Stimulated activated CD4-positive, alpha-beta T cell treated with anti-CD3 and anti-CD28 coated beads, Interleukin-15, amount 100 ng/mL, for 24 hours (primary cell): ENCODE data around the gene LIPN.
"Not testable (repeated sequence)": the region's sequence is repeated elsewhere in the genome, so short reads cannot be mapped to it uniquely, and the experiment has no call there.

Source experiments
- DNase-seq: peaks from one replicate; pipeline ENCODE4 v3.0.0-alpha.2; 2020

Gene LIPN

GRCh38 chr10:88759366-88760101 is at the start of gene LIPN:
Gene LIPN, plus strand, starts transcription at chr10:88760020. Its CDS starts 1,386 bp downstream, at chr10:88761406.
- DNase-seq: no peak

DNA sequence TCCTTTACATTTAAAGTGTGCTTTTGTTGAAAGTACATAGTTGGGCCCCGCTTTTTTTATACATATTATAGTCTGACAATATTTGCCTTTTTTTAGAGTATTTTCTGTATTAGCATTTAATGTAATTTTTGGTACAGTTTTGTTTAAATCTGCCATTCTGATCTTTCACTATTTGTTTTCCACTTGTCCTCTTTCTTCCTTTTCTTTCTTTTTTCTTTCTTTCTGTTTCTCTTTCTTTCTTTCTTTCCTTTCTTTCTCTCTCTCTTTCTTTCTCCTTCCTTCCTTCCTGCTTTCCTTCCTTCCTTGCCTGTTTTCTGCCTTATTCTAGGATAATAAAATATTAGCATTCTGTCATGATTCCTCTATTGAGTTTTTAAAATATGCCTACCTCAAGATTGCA is 44.3 kb upstream of the LIPN start:
- no peak for DNase-seq

DNA sequence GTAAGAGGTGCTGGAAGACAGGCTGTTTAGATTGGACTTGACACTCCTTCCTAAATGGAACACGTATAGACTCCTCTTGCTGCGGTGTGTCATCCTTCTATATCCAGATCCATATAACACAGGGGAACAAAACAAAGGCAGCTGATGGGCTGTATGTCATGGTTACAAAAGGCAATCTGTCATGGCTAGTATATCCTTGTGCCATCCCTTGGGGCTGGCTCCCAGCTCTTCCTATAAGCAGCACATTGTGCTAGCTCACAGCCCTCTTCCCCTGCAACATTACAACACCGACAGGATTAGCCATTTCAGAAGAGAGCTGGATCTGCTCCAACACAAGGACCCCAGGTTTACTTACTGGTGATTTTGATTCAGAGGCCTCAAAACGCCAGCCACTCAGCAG is 38.4 kb upstream of the LIPN start:
- DNase-seq: no peak

DNA sequence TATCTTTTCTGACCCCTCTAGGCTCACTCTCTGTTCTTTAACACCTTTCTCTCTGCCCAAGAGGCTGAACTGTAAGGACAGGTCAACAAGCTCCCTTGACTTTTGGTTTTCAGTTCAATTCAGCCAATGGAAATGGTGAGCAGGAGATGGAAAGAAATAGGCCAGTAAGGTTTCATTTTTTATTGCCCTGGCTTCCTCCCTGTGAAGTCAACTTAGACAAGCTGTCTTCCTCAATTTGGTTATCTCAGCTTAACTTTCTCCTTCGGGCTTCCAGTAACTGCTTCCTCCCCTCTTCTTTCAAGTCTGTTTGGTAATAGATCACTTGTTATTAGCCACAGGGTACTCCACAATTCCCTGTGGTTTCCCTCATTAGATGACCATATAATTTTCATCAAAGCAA is 34.0 kb upstream of the LIPN start:
- no peak for DNase-seq

DNA sequence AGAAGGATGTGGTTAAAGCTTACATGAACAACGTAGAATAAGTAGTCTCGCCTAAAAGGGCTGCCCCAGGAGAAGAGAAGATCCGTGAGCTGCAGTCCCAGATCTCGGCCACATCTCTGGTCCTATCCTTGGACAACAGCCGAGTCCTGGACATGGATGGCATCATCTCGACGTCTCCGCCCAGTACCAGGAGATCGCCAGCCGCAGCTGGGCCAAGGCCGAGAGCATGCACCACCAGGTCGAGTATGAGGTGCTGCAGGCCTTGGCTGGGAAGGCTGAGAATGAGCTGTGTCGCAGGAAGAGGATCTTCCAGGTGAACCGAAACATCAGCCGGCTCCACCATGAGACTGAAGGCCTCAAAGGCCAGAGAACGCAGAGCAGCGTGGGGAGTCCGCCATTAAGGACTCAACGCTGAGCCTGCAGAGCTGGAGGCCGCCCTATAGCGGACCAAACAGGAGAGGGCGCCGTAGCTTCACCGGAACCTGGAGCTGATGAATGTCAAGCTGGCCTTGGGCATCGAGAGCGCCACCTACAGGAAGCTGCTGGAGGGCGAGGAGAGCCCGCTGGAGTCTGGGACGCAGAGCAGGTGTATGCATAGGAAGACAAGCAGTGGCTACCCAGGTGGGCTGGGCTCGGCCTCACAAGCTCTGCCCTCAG is 31.6 kb upstream of the LIPN start:
- DNase-seq: peak; percentile 69

DNA sequence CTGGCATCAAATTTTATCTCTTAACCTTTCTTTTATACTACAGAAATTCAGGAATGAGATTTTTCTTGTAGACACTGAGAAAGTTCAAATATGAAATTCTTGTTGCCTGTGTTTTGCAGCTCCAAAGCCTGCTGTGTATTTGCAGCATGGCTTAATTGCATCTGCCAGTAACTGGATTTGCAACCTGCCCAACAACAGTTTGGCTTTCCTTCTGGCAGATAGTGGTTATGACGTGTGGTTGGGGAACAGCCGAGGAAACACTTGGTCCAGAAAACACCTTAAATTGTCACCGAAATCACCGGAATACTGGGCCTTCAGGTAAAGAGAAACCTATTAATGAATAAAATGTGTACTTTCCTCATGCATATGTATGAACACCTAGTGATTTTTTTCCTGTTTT is 29.0 kb upstream of the LIPN start:
- DNase-seq: no peak

DNA sequence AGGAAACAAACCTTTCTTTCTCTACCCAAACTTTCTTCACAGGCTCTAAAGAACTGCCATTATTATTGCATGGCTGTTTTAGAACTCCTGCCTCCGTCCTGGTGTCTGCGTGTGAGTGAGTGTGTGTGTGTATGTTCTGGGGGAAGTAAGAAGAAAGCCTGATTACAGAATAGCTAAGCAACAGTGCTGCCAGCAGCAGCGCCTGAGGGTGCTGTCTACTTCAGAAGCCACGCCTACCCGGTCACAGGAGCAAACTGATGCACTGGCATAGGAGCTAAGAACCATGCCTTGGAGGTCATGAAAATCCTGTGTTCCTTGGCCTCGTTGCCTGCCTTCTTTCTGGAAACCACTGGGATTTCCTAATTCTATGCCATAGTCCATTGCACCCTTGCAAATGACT is 28.5 kb upstream of the LIPN start:
- no peak for DNase-seq

DNA sequence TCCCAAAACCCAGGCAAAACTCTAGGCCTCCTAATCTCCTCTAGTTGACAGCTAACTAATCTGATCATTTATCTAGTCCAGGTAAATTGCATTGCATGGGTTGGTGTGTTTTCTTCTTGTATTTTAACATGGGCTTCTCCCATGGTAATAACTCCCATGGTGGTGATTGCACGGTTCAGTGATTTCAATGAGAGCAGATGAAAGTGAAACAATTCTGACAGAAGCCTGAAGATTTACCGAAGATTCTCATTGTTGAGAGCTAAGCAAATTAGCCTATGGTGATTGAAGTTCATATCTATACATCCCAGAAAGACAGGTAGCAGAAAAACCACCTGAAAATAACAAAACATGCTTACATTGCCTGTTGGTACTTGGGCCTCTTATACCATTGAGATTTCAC is 26.6 kb upstream of the LIPN start:
- no peak for DNase-seq

DNA sequence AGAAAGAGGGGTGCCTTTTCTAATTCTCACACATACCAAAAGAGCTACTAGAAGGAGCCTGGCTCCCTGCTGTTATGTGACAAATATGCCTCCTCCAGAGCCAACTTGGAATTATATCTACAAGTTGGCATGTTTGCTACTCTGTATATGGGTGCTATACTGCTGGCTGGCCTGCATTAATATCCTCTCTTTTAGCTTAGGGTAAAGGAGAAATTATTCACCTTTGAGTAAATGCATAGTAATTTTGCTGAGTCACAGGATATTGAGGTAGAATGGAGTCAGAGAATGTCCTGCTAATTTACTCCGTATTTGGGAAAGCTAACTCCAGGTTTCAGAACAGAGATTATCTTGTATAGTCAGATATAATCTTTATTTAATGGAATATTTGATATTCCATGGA is 24.2 kb upstream of the LIPN start:
- DNase-seq: no peak

- DNase-seq: not testable (repeated sequence)
Observed at GRCh38 chr10:88741921-88742320, 17.9 kb upstream of the LIPN start.

GRCh38 chr10:88742448-88742847 is 17.4 kb upstream of the LIPN start:
- DNase-seq: no peak

GRCh38 chr10:88744002-88744401 is 15.8 kb upstream of the LIPN start:
- DNase-seq: no peak

DNA sequence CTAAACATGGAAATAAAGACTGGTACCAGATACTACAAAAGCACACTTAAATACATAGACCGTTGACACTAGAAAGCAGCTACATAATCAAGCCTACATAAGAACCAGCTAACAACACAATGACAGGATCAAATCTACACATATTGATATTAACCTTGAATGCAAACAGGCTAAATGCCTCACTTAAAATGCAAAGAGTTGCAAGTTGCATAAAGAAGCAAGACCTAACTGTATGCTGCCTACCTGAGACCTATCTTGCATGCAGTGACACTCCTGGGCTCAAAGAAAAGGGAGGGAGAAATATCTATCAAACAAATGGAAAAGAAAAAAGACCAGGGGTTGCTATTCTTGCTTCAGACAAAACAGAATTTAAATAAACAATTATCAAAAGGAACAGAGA is 14.2 kb upstream of the LIPN start:
- DNase-seq: no peak

DNA sequence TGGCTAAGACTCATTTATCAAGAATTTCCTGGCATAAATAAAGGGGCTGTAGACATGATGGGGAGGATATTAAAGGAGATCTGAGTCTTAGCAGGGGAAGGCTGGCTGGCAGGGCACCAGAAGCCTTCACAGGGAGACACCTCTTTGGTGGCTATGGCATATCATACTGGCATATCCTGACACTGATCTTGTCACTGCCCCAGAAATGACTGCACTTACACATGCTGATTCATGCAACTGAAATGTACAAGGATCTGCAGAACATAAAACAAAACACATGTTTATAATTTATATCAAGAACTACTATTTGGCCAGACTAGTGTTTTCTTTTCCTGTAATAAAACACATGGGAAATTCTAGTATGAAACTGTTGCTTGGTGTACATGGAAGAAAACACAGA is 5.5 kb upstream of the LIPN start:
- no peak for DNase-seq

- peak; percentile 48 for DNase-seq
Observed at GRCh38 chr10:88755753-88756152, 4.1 kb upstream of the LIPN start.

GRCh38 chr10:88756660-88757059 is 3.2 kb upstream of the LIPN start:
- DNase-seq: no peak

- DNase-seq: no peak
Observed at GRCh38 chr10:88762906-88763305, 3.1 kb downstream of the LIPN start.

GRCh38 chr10:88763441-88763840 is 3.6 kb downstream of the LIPN start:
- no peak for DNase-seq

- DNase-seq: no peak
Observed at GRCh38 chr10:88764110-88764509, 4.3 kb downstream of the LIPN start.

GRCh38 chr10:88765816-88766215 is 6.0 kb downstream of the LIPN start:
- no peak for DNase-seq

- DNase-seq: no peak
Observed at GRCh38 chr10:88769384-88769783, 9.6 kb downstream of the LIPN start.

GRCh38 chr10:88781206-88781605 is 21.4 kb downstream of the LIPN start:
- no peak for DNase-seq

DNA sequence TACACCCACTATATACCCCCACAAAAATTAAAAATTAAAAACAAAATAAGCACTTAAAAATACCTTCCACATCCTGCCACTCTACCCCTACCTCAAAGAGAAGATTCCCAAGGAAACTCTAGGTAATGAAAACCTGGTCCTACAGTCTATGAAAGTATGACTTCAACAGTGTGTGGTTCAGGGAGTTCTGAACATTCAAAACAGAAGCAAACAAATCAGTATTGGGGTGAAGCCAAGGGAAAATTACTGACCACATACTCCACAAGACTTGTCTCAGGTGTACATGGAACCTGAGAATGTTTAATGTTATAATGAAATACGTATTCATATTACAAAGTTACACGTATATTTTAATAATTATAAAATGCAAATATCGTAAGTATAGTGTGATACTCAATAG is 22.4 kb downstream of the LIPN start:
- no peak for DNase-seq

GRCh38 chr10:88783724-88784123 is 23.9 kb downstream of the LIPN start:
- DNase-seq: no peak
